Esophagus squamous epithelium (tissue), 4 donors: ENCODE data around the gene LCN9.

Experiments
- CTCF ChIP-seq, 6 experiments: fragments of 450-650 bp in 4 of 6; fragments of 200-600 bp in 2 of 6; sonication (generic) in 2 of 6; IDR thresholded peaks; one replicate each; pipeline ENCODE4 v1.5.1; 2016 to 2019; ENCODE audit warnings: antibody characterized with exemption in 6 of 6, mild to moderate bottlenecking in 4 of 6, moderate library complexity in 4 of 6
- POLR2A ChIP-seq, 4 donors: fragments of 450-650 bp; IDR thresholded peaks; one replicate each; pipeline ENCODE4 v1.6.1; 2017; ENCODE audit warnings: antibody characterized with exemption in 4 of 4, mild to moderate bottlenecking in 4 of 4, moderate library complexity in 3 of 4

- TF ChIP-seq POLR2A (IDR thresholded peaks at IDR 0.05), result no peak
- TF ChIP-seq CTCF (IDR thresholded peaks at IDR 0.05), result no peak
These were observed 2.0 kb downstream of the LCN9 start for GRCh38 chr9:135664801-135665794.
